Thoracic aorta (tissue), 2 donors: Measurements from ENCODE around the gene PFDN4. TPM values are rescaled to one million over a fixed set of nuclear protein-coding genes. Genes with fewer than 3 reads are reported as not detected.
A peak's percentile ranks its signal among the peaks of the same experiment; 100 is the strongest.

Experiments
- ATAC-seq: fragments of 150-250 bp; one replicate; pipeline ENCODE4 v1.8.0; 2017; ENCODE audit warnings: low read depth; ENCODE audit not compliant: insufficient number of reproducible peaks, low FRiP score
- DNase-seq: peaks from one replicate; pipeline ENCODE4 v3.0.0-alpha.2; 2020; ENCODE audit warnings: low spot score
- H3K27ac ChIP-seq, 2 donors: fragments of 200-600 bp; sonication (generic); 1 replicate in 1 of 2; 2 replicates in 1 of 2; pipeline ENCODE4 v1.5.1; 2016; ENCODE audit warnings: mild to moderate bottlenecking in 2 of 2, moderate library complexity in 2 of 2
- H3K27me3 ChIP-seq: fragments of 200-600 bp; sonication (generic); replicated peaks from 2 replicates; pipeline ENCODE4 v1.6.0; 2016; ENCODE audit warnings: mild to moderate bottlenecking; ENCODE audit not compliant: insufficient read depth
- H3K36me3 ChIP-seq: fragments of 200-600 bp; sonication (generic); one replicate; pipeline ENCODE4 v1.5.1; 2016
- H3K4me1 ChIP-seq, 2 donors: fragments of 200-600 bp; sonication (generic); 1 replicate in 1 of 2; 2 replicates in 1 of 2; pipeline versions ENCODE4 v1.5.1 to v1.6.0; 2016; ENCODE audit warnings: low read depth in 2 of 2, mild to moderate bottlenecking in 1 of 2; ENCODE audit not compliant: control insufficient read depth in 1 of 2
- H3K4me3 ChIP-seq: fragments of 200-600 bp; sonication (generic); 2 replicates; pipeline ENCODE4 v1.5.1; 2016; ENCODE audit warnings: mild to moderate bottlenecking
- H3K9me3 ChIP-seq: fragments of 200-600 bp; sonication (generic); 2 replicates; pipeline ENCODE4 v1.5.1; 2016
- total RNA-seq, 2 donors: library from RNA; depleted of rRNA; stranded (reverse); fragments of >200 nt; gene quantifications; one replicate each; pipeline versions ENCODE4 v1.1.0 to v1.2.3, GENCODE V29; 2016
- TF ChIP-seq, protein P1 (sequence below): fragments of 200-600 bp; sonication (generic); IDR thresholded peaks from one replicate; pipeline ENCODE4 v1.5.1; 2019; ENCODE audit warnings: antibody characterized with exemption

Gene PFDN4
- total RNA-seq, 2 donors from 2014 or later: 50.5 to 73.2 TPM

DNA sequence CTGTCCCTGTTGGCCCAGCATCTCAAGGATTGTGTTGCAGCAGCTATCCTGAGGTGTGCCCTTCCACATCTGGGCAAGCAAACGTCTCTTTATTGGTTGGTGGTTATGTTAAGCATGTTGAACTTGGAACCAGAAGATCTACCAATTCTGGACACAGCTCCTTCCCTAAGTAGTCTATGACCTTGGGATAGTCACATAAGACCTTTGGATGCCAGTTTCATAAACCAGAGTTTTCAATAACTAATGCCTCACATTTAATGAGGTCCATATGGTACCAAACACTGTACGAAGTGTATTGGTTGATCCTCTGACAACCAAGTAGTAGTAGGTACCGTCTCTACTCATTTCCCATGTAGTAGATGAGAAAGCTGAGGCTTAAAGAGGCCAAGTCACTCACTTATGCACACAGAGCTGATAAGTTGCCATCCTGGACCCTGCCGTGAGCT, 37.8 kb upstream of the PFDN4 start:
- TF ChIP-seq, protein P1, sequence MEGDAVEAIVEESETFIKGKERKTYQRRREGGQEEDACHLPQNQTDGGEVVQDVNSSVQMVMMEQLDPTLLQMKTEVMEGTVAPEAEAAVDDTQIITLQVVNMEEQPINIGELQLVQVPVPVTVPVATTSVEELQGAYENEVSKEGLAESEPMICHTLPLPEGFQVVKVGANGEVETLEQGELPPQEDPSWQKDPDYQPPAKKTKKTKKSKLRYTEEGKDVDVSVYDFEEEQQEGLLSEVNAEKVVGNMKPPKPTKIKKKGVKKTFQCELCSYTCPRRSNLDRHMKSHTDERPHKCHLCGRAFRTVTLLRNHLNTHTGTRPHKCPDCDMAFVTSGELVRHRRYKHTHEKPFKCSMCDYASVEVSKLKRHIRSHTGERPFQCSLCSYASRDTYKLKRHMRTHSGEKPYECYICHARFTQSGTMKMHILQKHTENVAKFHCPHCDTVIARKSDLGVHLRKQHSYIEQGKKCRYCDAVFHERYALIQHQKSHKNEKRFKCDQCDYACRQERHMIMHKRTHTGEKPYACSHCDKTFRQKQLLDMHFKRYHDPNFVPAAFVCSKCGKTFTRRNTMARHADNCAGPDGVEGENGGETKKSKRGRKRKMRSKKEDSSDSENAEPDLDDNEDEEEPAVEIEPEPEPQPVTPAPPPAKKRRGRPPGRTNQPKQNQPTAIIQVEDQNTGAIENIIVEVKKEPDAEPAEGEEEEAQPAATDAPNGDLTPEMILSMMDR: no peak
- Histone ChIP-seq H3K9me3 (no peaks in the 10 kb centered on the region), H3K4me1 (peaks cover 0 to 24% of the 10 kb centered on the region in 2 donors), H3K4me3 (no peak overlapping the region), H3K27ac (no peak overlapping the region), H3K27me3 (peaks cover 6% of the 10 kb centered on the region), H3K36me3 (no peaks in the 10 kb centered on the region)
- DNase-seq: no peak
- no peak for ATAC-seq

DNA sequence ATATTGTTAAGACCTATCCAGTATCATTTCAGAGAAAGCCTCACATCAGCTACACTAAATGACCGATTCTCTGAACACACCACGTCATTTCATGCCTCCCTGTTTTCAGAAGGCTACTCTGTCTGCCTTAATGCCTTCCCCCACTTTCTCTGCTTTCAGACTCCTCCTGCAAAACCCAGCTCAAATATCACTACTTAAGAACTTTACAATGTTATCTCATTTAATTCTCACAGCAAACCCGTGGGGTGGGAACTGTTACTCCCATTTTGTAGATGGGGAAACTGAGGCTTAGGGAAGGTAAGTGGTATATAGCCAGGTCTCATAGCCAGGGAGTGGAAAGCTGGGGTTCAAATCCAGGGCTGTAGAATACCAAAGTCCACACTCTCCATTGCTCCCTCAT, 36.9 kb upstream of the PFDN4 start:
- no peaks in the 10 kb centered on the region for H3K36me3 ChIP-seq
- no peak overlapping the region for H3K27ac ChIP-seq
- peaks cover 0 to 24% of the 10 kb centered on the region in 2 donors for H3K4me1 ChIP-seq
- no peaks in the 10 kb centered on the region for H3K9me3 ChIP-seq
- DNase-seq (no peak), ATAC-seq (no peak)
- H3K27me3 ChIP-seq: peaks cover 6% of the 10 kb centered on the region
- TF ChIP-seq, protein P1: no peak
- H3K4me3 ChIP-seq: no peak overlapping the region

DNA sequence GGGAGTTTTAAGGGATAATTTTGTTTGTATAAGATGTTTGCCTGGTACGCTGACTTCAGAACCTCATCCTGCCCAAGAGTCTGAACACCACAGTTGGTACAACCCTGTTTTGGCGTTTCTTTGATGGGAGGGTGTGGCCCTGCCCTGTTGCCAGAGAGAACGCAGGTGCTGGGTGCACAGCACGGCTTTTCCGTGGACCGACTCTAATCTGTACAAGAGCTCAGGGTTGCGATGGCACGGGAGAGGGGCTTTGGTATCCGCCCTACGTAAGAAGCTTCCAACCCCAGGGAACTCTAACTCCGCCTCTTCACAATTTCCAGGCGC, 35.4 kb upstream of the PFDN4 start:
- no peak for ATAC-seq

DNA sequence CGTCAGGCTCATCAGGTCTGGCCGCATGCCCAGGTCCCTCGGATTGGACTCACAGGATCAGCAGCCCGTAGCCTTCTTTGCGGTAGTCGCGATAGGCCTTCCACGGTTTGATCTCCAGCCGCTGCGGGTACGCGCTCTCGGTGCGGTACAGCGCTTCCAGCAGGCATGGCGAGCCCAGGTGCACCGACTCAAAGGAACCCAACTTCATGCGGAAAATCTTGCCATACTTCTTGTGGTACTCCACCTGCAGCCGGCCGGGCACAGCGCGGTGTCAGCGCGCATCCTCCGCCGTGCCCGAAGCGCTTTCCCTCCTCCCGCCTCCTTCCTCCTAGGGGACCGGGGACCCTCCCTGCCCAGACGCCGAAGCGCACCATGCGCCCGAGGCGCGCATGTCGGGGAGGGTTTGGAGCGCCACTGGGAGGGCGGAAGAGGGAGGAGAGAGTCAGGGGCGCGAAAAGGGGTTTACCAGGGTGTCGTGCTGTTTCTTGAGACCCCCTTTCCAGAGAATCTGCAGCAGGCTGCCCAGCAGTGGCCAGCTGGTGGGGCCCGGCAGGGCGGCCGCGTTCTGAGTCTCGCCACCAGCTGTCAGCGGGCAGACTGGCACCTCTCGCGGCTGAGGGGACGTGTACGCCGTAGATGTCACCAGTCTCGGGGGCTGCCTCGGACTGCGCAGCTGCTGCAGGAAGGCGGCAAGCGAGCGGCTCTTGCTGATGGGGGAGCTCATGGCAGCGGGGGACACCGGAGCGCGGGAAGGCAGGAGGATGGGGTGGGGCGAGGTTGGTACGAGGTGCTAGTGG, 34.8 kb upstream of the PFDN4 start:
- Histone ChIP-seq H3K36me3 (no peaks in the 10 kb centered on the region), H3K27me3 (peaks cover 6% of the 10 kb centered on the region), H3K9me3 (no peaks in the 10 kb centered on the region), H3K27ac (no peak overlapping the region), H3K4me3 (no peak overlapping the region), H3K4me1 (peaks cover 0 to 24% of the 10 kb centered on the region in 2 donors)
- TF ChIP-seq, protein P1: no peak
- ATAC-seq (no peak), DNase-seq (no peak)

More for the DNA sequence above, 35.4 kb upstream of the PFDN4 start:
- H3K36me3 ChIP-seq: no peaks in the 10 kb centered on the region
- no peak overlapping the region for H3K4me3 ChIP-seq
- DNase-seq: no peak
- H3K27me3 ChIP-seq: peaks cover 6% of the 10 kb centered on the region
- H3K27ac ChIP-seq: no peak overlapping the region
- H3K9me3 ChIP-seq: no peaks in the 10 kb centered on the region
- peaks cover 0 to 24% of the 10 kb centered on the region in 2 donors for H3K4me1 ChIP-seq
- TF ChIP-seq, protein P1: no peak

DNA sequence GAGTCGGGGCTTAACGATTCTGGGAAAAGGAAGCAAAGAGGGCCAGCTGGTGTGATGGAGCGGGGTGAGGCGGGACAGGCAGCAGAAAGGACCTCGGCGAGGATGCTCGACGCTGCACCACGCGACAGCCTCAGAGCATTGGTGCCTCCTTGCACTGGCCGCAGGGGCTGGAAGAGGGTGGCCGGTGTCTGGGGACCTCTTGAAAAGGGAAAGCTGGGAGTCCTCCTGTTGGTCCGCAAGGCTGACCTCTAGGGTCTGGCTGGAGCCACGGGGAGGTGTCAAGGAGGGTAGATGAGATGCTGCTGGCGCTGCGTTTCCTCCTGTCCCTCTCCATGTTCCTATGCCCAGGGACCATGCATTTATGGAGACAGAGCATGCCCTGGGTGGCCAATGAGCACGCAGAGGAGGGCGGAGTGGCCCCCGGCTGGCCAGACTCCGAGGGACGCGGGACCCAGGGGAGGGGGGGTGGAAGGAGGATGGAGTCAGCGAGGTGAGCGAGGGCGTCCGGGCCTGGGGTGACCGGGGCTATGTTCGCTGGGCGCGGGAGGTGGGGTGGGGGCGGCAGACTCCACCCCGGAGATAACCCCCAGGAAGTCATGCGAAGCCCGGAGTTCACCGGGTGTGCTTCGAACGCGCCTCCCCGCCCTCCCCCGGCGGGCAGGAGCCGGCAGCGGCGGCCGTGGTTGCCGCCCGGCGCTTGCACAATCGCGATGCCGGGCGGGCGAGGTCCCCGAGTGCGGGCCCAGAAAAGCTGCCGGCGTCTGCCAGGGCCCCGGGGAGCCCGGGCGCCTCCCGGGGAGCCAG, 34.0 kb upstream of the PFDN4 start, which contains the start of gene CYP24A1:
Gene CYP24A1 (minus strand): TSS at position 334 of the 804 bp plus-strand sequence. CDS start 407 bp downstream, outside the sequence.
- peaks cover 6% of the 10 kb centered on the region for H3K27me3 ChIP-seq
- ATAC-seq (no peak), DNase-seq (no peak)
- TF ChIP-seq, protein P1: no peak
- peaks cover 0 to 24% of the 10 kb centered on the region in 2 donors for H3K4me1 ChIP-seq
- H3K36me3 ChIP-seq: no peaks in the 10 kb centered on the region
- H3K4me3 ChIP-seq: peak within 1 kb of the TSS; percentile 39
- no peaks in the 10 kb centered on the region for H3K9me3 ChIP-seq
- no peak within 1 kb of the TSS for H3K27ac ChIP-seq
